BLaER1 treated with 17β-estradiol and CSF1 and Interleukin-3, amounts not matched to agents 10 nM and 100 nM (cell line): ENCODE measurements around the gene PADI1.

ENCODE experiments used
- H3K27ac ChIP-seq, 11 experiments: shearing (Covaris generic); formaldehyde crosslinking; 2 replicates each; pipeline ENCODE4 v1.8.1; 2022
- H3K27me3 ChIP-seq, 11 experiments: shearing (Covaris generic); formaldehyde crosslinking; 2 replicates each; pipeline ENCODE4 v1.8.1; 2022
- H3K36me3 ChIP-seq, 11 experiments: shearing (Covaris generic); formaldehyde crosslinking; 2 replicates each; pipeline ENCODE4 v1.8.1; 2022
- H3K4me1 ChIP-seq, 10 experiments: shearing (Covaris generic); formaldehyde crosslinking; 2 replicates each; pipeline ENCODE4 v1.8.1; 2022
- H3K4me2 ChIP-seq, 11 experiments: shearing (Covaris generic); formaldehyde crosslinking; 2 replicates each; pipeline ENCODE4 v1.8.1; 2022
- H3K4me3 ChIP-seq, 10 experiments: shearing (Covaris generic); formaldehyde crosslinking; 2 replicates each; pipeline ENCODE4 v1.8.1; 2022
- H3K9ac ChIP-seq, 11 experiments: shearing (Covaris generic); formaldehyde crosslinking; 2 replicates each; pipeline ENCODE4 v1.8.1; 2022
- H3K9me3 ChIP-seq, 11 experiments: shearing (Covaris generic); formaldehyde crosslinking; replicated peaks in 1 of 11; 2 replicates each; pipeline ENCODE4 v1.8.1; 2022
- H4K20me1 ChIP-seq, 11 experiments: shearing (Covaris generic); formaldehyde crosslinking; 2 replicates each; pipeline ENCODE4 v1.8.1; 2022
- Cebpa-rat ChIP-seq, 11 experiments: shearing (Covaris generic); IDR thresholded peaks; 2 replicates each; pipeline ENCODE4 v1.8.1; 2022

The PADI1 gene

GRCh38 chr1:17199267-17200044 is 5.5 kb upstream of the PADI1 start:
- no peak for TF ChIP-seq Cebpa-rat (IDR thresholded peaks at IDR 0.05)
- H3K4me2 ChIP-seq: no peak overlapping the region
- no peaks in the 10 kb centered on the region for H3K36me3 ChIP-seq
- no peak overlapping the region for H3K27ac ChIP-seq
- peaks cover 0 to 13% (median 11%) of the 10 kb centered on the region in 10 experiments; a peak in 17 of 20 replicates for H3K4me1 ChIP-seq
- H3K9me3 ChIP-seq: no peaks in the 10 kb centered on the region
- H3K9ac ChIP-seq: no peak overlapping the region
- no peaks in the 10 kb centered on the region for H3K27me3 ChIP-seq
- no peaks in the 10 kb centered on the region; a peak in 1 of 22 replicates for H4K20me1 ChIP-seq
- H3K4me3 ChIP-seq: no peak overlapping the region

GRCh38 chr1:17200246-17200645 is 4.7 kb upstream of the PADI1 start:
- Histone ChIP-seq H3K9me3 (no peaks in the 10 kb centered on the region), H3K4me3 (no peak overlapping the region), H3K27ac (no peak overlapping the region), H3K4me1 (peaks cover 0 to 13% (median 11%) of the 10 kb centered on the region in 10 experiments; a peak in 17 of 20 replicates), H4K20me1 (no peaks in the 10 kb centered on the region; a peak in 1 of 22 replicates), H3K9ac (no peak overlapping the region), H3K27me3 (no peaks in the 10 kb centered on the region), H3K36me3 (no peaks in the 10 kb centered on the region), H3K4me2 (no peak overlapping the region)
- no peak for TF ChIP-seq Cebpa-rat (IDR thresholded peaks at IDR 0.05)

- Histone ChIP-seq H3K4me2 (no peak overlapping the region), H3K9me3 (no peaks in the 10 kb centered on the region), H3K4me1 (peaks cover 0 to 14% (median 11%) of the 10 kb centered on the region in 10 experiments; a peak in 17 of 20 replicates), H3K27me3 (no peaks in the 10 kb centered on the region), H3K27ac (no peak overlapping the region), H3K4me3 (no peak overlapping the region), H3K9ac (no peak overlapping the region), H4K20me1 (no peaks in the 10 kb centered on the region; a peak in 1 of 22 replicates), H3K36me3 (no peaks in the 10 kb centered on the region)
- no peak for TF ChIP-seq Cebpa-rat (IDR thresholded peaks at IDR 0.05)
These were observed 4.2 kb upstream of the PADI1 start for GRCh38 chr1:17200756-17201155.

- H3K9ac ChIP-seq: no peak overlapping the region
- H3K27me3 ChIP-seq: no peaks in the 10 kb centered on the region
- H3K36me3 ChIP-seq: no peaks in the 10 kb centered on the region
- H3K27ac ChIP-seq: no peak overlapping the region
- H3K9me3 ChIP-seq: no peaks in the 10 kb centered on the region
- peaks cover 0 to 20% (median 16%) of the 10 kb centered on the region in 10 experiments; a peak in 17 of 20 replicates for H3K4me1 ChIP-seq
- TF ChIP-seq Cebpa-rat (IDR thresholded peaks at IDR 0.05): no peak
- H3K4me2 ChIP-seq: peak overlapping the region in 9 of 11 experiments; percentile 14 to 58 (median 46); a peak in 16 of 22 replicates
- no peak overlapping the region for H3K4me3 ChIP-seq
- H4K20me1 ChIP-seq: no peaks in the 10 kb centered on the region; a peak in 1 of 22 replicates
These were observed 3.5 kb upstream of the PADI1 start for GRCh38 chr1:17201201-17202021.

GRCh38 chr1:17205652-17206051 is 724 bp downstream of the PADI1 start:
- peaks cover 30 to 58% (median 55%) of the 10 kb centered on the region in 10 experiments for H3K4me1 ChIP-seq
- H4K20me1 ChIP-seq: 0 out of 22 replicates have a peak, but pooled peaks cover 0 to 10% (median 0%) of the 10 kb centered on the region in 11 experiments
- H3K9me3 ChIP-seq: no peaks in the 10 kb centered on the region
- no peak overlapping the region for H3K9ac ChIP-seq
- no peak for TF ChIP-seq Cebpa-rat (IDR thresholded peaks at IDR 0.05)
- H3K4me2 ChIP-seq: peak overlapping the region in 9 of 11 experiments; percentile 73 to 97 (median 90); a peak in 13 of 22 replicates
- H3K27me3 ChIP-seq: peaks cover 0 to 4% (median 0%) of the 10 kb centered on the region in 11 experiments; a peak in 1 of 22 replicates
- no peak overlapping the region for H3K4me3 ChIP-seq
- no peaks in the 10 kb centered on the region for H3K36me3 ChIP-seq
- H3K27ac ChIP-seq: no peak overlapping the region

GRCh38 chr1:17206196-17206595 is 1.3 kb downstream of the PADI1 start:
- no peaks in the 10 kb centered on the region for H3K9me3 ChIP-seq
- H3K4me2 ChIP-seq: peak overlapping the region in 9 of 11 experiments; percentile 73 to 97 (median 90); a peak in 18 of 22 replicates
- no peak overlapping the region for H3K27ac ChIP-seq
- peaks cover 30 to 63% (median 59%) of the 10 kb centered on the region in 10 experiments for H3K4me1 ChIP-seq
- no peaks in the 10 kb centered on the region for H3K36me3 ChIP-seq
- no peak for TF ChIP-seq Cebpa-rat (IDR thresholded peaks at IDR 0.05)
- 0 out of 22 replicates have a peak, but pooled peaks cover 0 to 10% (median 0%) of the 10 kb centered on the region in 11 experiments for H4K20me1 ChIP-seq
- H3K9ac ChIP-seq: no peak overlapping the region
- no peak overlapping the region for H3K4me3 ChIP-seq
- peaks cover 0 to 7% (median 0%) of the 10 kb centered on the region in 11 experiments; a peak in 2 of 22 replicates for H3K27me3 ChIP-seq

GRCh38 chr1:17207046-17207445 is 2.1 kb downstream of the PADI1 start:
- no peak for TF ChIP-seq Cebpa-rat (IDR thresholded peaks at IDR 0.05)
- H3K4me2 ChIP-seq: peak overlapping the region; percentile 73 to 97 (median 88)
- H3K27me3 ChIP-seq: peaks cover 0 to 15% (median 0%) of the 10 kb centered on the region in 11 experiments; a peak in 4 of 22 replicates
- peak overlapping the region in 8 of 11 experiments; percentile 5 to 46 (median 28); a peak in 9 of 22 replicates for H3K9ac ChIP-seq
- H3K27ac ChIP-seq: peak overlapping the region in 8 of 11 experiments; percentile 13 to 62 (median 36); a peak in 10 of 22 replicates
- H4K20me1 ChIP-seq: 0 out of 22 replicates have a peak, but pooled peaks cover 0 to 10% (median 0%) of the 10 kb centered on the region in 11 experiments
- H3K36me3 ChIP-seq: no peaks in the 10 kb centered on the region
- peaks cover 35 to 63% (median 59%) of the 10 kb centered on the region in 10 experiments for H3K4me1 ChIP-seq
- H3K4me3 ChIP-seq: peak overlapping the region in 2 of 10 experiments; percentile 34 to 35; a peak in 4 of 20 replicates
- no peaks in the 10 kb centered on the region for H3K9me3 ChIP-seq

- H3K4me2 ChIP-seq: peak overlapping the region; percentile 73 to 97 (median 88)
- H4K20me1 ChIP-seq: peaks cover 0 to 10% (median 0%) of the 10 kb centered on the region in 11 experiments; a peak in 3 of 22 replicates
- no peak for TF ChIP-seq Cebpa-rat (IDR thresholded peaks at IDR 0.05)
- no peaks in the 10 kb centered on the region for H3K36me3 ChIP-seq
- H3K27me3 ChIP-seq: peaks cover 0 to 18% (median 0%) of the 10 kb centered on the region in 11 experiments; a peak in 4 of 22 replicates
- peak overlapping the region in 2 of 10 experiments; percentile 34 to 35; a peak in 4 of 20 replicates for H3K4me3 ChIP-seq
- H3K4me1 ChIP-seq: peaks cover 38 to 66% (median 62%) of the 10 kb centered on the region in 10 experiments
- H3K9ac ChIP-seq: peak overlapping the region in 8 of 11 experiments; percentile 5 to 46 (median 28); a peak in 8 of 22 replicates
- no peaks in the 10 kb centered on the region for H3K9me3 ChIP-seq
- H3K27ac ChIP-seq: peak overlapping the region in 9 of 11 experiments; percentile 11 to 62 (median 34); a peak in 12 of 22 replicates
These were observed 2.6 kb downstream of the PADI1 start for GRCh38 chr1:17207540-17207939.
